ENCODE data around the gene IRF2BP2.
"Not testable (repeated sequence)": the region's sequence is repeated elsewhere in the genome, so short reads cannot be mapped to it uniquely, and the experiment has no call there.

IRF2BP2 gene

GRCh38 chr1:234600418-234601281 is 9.3 kb downstream of the IRF2BP2 start:
- no peak for DNase-seq

GRCh38 chr1:234599617-234600417 is 10.2 kb downstream of the IRF2BP2 start:
- DNase-seq, result peak; percentile 51

- DNase-seq, result no peak
Measured at GRCh38 chr1:234598974-234599616, 10.9 kb downstream of the IRF2BP2 start.

- no peak for DNase-seq
Measured at GRCh38 chr1:234597894-234598293, 12.1 kb downstream of the IRF2BP2 start.

GRCh38 chr1:234595899-234596298 is 14.1 kb downstream of the IRF2BP2 start:
- DNase-seq, result no peak

- not testable (repeated sequence) for DNase-seq
Measured at GRCh38 chr1:234594575-234594974, 15.4 kb downstream of the IRF2BP2 start.

GRCh38 chr1:234593771-234594504 is 16.0 kb downstream of the IRF2BP2 start:
- no peak for DNase-seq

- DNase-seq, result no peak
Measured at GRCh38 chr1:234593109-234593508, 16.9 kb downstream of the IRF2BP2 start.

GRCh38 chr1:234592240-234592639 is 17.7 kb downstream of the IRF2BP2 start:
- DNase-seq, result no peak

- no peak for DNase-seq
Measured at GRCh38 chr1:234591131-234591530, 18.8 kb downstream of the IRF2BP2 start.

- no peak for DNase-seq
Measured at GRCh38 chr1:234589854-234590620, 19.9 kb downstream of the IRF2BP2 start.

- no peak for DNase-seq
Measured at GRCh38 chr1:234589064-234589800, 20.7 kb downstream of the IRF2BP2 start.

- no peak for DNase-seq
Measured at GRCh38 chr1:234588386-234588785, 21.6 kb downstream of the IRF2BP2 start.

- no peak for DNase-seq
Measured at GRCh38 chr1:234586892-234587485, 23.0 kb downstream of the IRF2BP2 start.

- DNase-seq, result no peak
Measured at GRCh38 chr1:234586304-234586703, 23.7 kb downstream of the IRF2BP2 start.

- DNase-seq, result no peak
Measured at GRCh38 chr1:234585330-234586055, 24.5 kb downstream of the IRF2BP2 start.

GRCh38 chr1:234584926-234585325 is 25.1 kb downstream of the IRF2BP2 start:
- DNase-seq, result no peak

GRCh38 chr1:234584420-234584805 is 25.6 kb downstream of the IRF2BP2 start:
- DNase-seq, result no peak

- DNase-seq, result no peak
Measured at GRCh38 chr1:234583755-234584419, 26.1 kb downstream of the IRF2BP2 start.

Data from NCI-H1105 (cell line).